ENCODE measurements around the gene ANO6.

GRCh38 chr12:45244561-45245343 lies 28.9 kb downstream of the ANO6 start:
- TF ChIP-seq CTCF (IDR thresholded peaks at IDR 0.05) (no peak), ZFX (IDR thresholded peaks at IDR 0.05; ENCODE audit: borderline replicate concordance) (no peak)
